ENCODE measurements around the gene WDR7.

The WDR7 gene

GRCh38 chr18:56953428-56954198 lies 302.5 kb downstream of the WDR7 start:
- no peak for DNase-seq

GRCh38 chr18:56955490-56955889 lies 304.3 kb downstream of the WDR7 start:
- no peak for DNase-seq

- DNase-seq, result no peak
Measured at GRCh38 chr18:56959120-56959519, 308.0 kb downstream of the WDR7 start.

- no peak for DNase-seq
Measured at GRCh38 chr18:56962322-56962721, 311.2 kb downstream of the WDR7 start.

GRCh38 chr18:56967035-56967434 lies 315.9 kb downstream of the WDR7 start:
- DNase-seq, result no peak

- DNase-seq, result no peak
Measured at GRCh38 chr18:56973487-56973886, 322.3 kb downstream of the WDR7 start.

- no peak for DNase-seq
Measured at GRCh38 chr18:56974141-56974540, 323.0 kb downstream of the WDR7 start.

GRCh38 chr18:56975276-56975675 lies 324.1 kb downstream of the WDR7 start:
- DNase-seq, result no peak

GRCh38 chr18:56977309-56977708 lies 326.1 kb downstream of the WDR7 start:
- no peak for DNase-seq

- no peak for DNase-seq
Measured at GRCh38 chr18:56977771-56978170, 326.6 kb downstream of the WDR7 start.

GRCh38 chr18:56980151-56980550 lies 329.0 kb downstream of the WDR7 start:
- no peak for DNase-seq

GRCh38 chr18:56982766-56983165 lies 331.6 kb downstream of the WDR7 start:
- DNase-seq, result no peak

GRCh38 chr18:56983275-56983992 lies 332.3 kb downstream of the WDR7 start:
- DNase-seq, result no peak

- DNase-seq, result no peak
Measured at GRCh38 chr18:56984731-56985130, 333.6 kb downstream of the WDR7 start.

GRCh38 chr18:56986829-56987228 lies 335.7 kb downstream of the WDR7 start:
- no peak for DNase-seq

GRCh38 chr18:56987236-56987635 lies 336.1 kb downstream of the WDR7 start:
- DNase-seq, result no peak

GRCh38 chr18:56988022-56988421 lies 336.9 kb downstream of the WDR7 start:
- DNase-seq, result peak; percentile 67

- no peak for DNase-seq
Measured at GRCh38 chr18:56990678-56991077, 339.5 kb downstream of the WDR7 start.

GRCh38 chr18:56992777-56993176 lies 341.6 kb downstream of the WDR7 start:
- DNase-seq, result peak; percentile 28

GRCh38 chr18:56995579-56996188 lies 344.5 kb downstream of the WDR7 start:
- DNase-seq, result no peak

GRCh38 chr18:56997200-56997599 lies 346.0 kb downstream of the WDR7 start:
- no peak for DNase-seq

- no peak for DNase-seq
Measured at GRCh38 chr18:56999823-57000222, 348.7 kb downstream of the WDR7 start.

GRCh38 chr18:57002627-57003026 lies 351.5 kb downstream of the WDR7 start:
- DNase-seq, result no peak

- DNase-seq, result no peak
Measured at GRCh38 chr18:57003342-57003741, 352.2 kb downstream of the WDR7 start.
